LNCAP (cell line): ENCODE results near the gene CLN5.

ENCODE experiments used
- CTCF ChIP-seq: fragments of 450-650 bp; IDR thresholded peaks from 2 replicates; pipeline ENCODE4 v1.5.1; 2017; ENCODE audit warnings: mild to moderate bottlenecking

Gene CLN5

GRCh38 chr13:77000475-77000874, 8.6 kb downstream of the CLN5 start:
- no peak for TF ChIP-seq CTCF

GRCh38 chr13:77001540-77001939, 9.7 kb downstream of the CLN5 start:
- TF ChIP-seq CTCF = no peak

GRCh38 chr13:77001963-77002587, 10.2 kb downstream of the CLN5 start:
- TF ChIP-seq CTCF = no peak

GRCh38 chr13:77002590-77003190, 10.8 kb downstream of the CLN5 start:
- peak; percentile 68 for TF ChIP-seq CTCF

GRCh38 chr13:77009011-77009410, 17.1 kb downstream of the CLN5 start:
- TF ChIP-seq CTCF = no peak

GRCh38 chr13:77013853-77014542, 22.1 kb downstream of the CLN5 start:
- TF ChIP-seq CTCF = no peak

GRCh38 chr13:77014906-77015685, 23.2 kb downstream of the CLN5 start:
- no peak for TF ChIP-seq CTCF
